Measurements from ENCODE around the gene TST. TPM values are rescaled to one million over a fixed set of nuclear protein-coding genes. Genes with fewer than 3 reads are reported as not detected.

The TST gene
- total RNA-seq, 4 donors from 2014 or later = 44.1 to 76.4 (median 66.7) TPM

GRCh38 chr22:37048133-37048532 is 28.9 kb upstream of the TST start:
- Histone ChIP-seq H3K27me3 (no peaks in the 10 kb centered on the region), H3K4me3 (no peak overlapping the region), H3K9me3 (no peaks in the 10 kb centered on the region), H3K36me3 (peaks cover 0 to 3% (median 0%) of the 10 kb centered on the region in 3 donors), H3K4me1 (peaks cover 0 to 27% (median 9%) of the 10 kb centered on the region in 4 donors), H3K27ac (no peak overlapping the region)
- TF ChIP-seq CTCF (IDR thresholded peaks at IDR 0.05) (no peak), POLR2A (IDR thresholded peaks at IDR 0.05) (no peak), EP300 (IDR thresholded peaks at IDR 0.05) (no peak)
- 83 to 88% methylated on average over 6 of the region's 6 CpGs for WGBS, 2 donors
- no peak for DNase-seq (ENCODE audit: low spot score in 2 of 2)

GRCh38 chr22:37047006-37047405 is 27.8 kb upstream of the TST start:
- Histone ChIP-seq H3K4me3 (no peak overlapping the region), H3K27ac (no peak overlapping the region), H3K36me3 (no peaks in the 10 kb centered on the region), H3K4me1 (peaks cover 0 to 15% (median 1%) of the 10 kb centered on the region in 4 donors), H3K9me3 (no peaks in the 10 kb centered on the region), H3K27me3 (no peaks in the 10 kb centered on the region)
- DNase-seq (ENCODE audit: low spot score in 2 of 2) = no peak
- WGBS, 2 donors = 82 to 83% methylated on average over 7 of the region's 7 CpGs
- TF ChIP-seq CTCF (IDR thresholded peaks at IDR 0.05) = no peak
- no peak for TF ChIP-seq EP300 (IDR thresholded peaks at IDR 0.05)
- no peak for TF ChIP-seq POLR2A (IDR thresholded peaks at IDR 0.05)

- Histone ChIP-seq H3K27me3 (no peaks in the 10 kb centered on the region), H3K4me1 (peaks cover 0 to 12% (median 0%) of the 10 kb centered on the region in 4 donors), H3K27ac (no peak overlapping the region), H3K9me3 (no peaks in the 10 kb centered on the region), H3K36me3 (no peaks in the 10 kb centered on the region), H3K4me3 (no peak overlapping the region)
- DNase-seq (ENCODE audit: low spot score in 2 of 2) = no peak
- TF ChIP-seq POLR2A (IDR thresholded peaks at IDR 0.05) (no peak), CTCF (IDR thresholded peaks at IDR 0.05) (no peak), EP300 (IDR thresholded peaks at IDR 0.05) (no peak)
- 93 to 94% methylated on average over 6 of the region's 6 CpGs for whole genome bisulfite sequencing, 2 donors
These were observed 27.3 kb upstream of the TST start for GRCh38 chr22:37046589-37046988.

- TF ChIP-seq CTCF (IDR thresholded peaks at IDR 0.05) = peak in 2 of 5 experiments; percentile 21 to 31
- no peak for TF ChIP-seq EP300 (IDR thresholded peaks at IDR 0.05)
- TF ChIP-seq POLR2A (IDR thresholded peaks at IDR 0.05) = no peak
- WGBS, 2 donors = 40 to 44% methylated on average over 4 of the region's 4 CpGs
- Histone ChIP-seq H3K27me3 (no peaks in the 10 kb centered on the region), H3K4me1 (peaks cover 0 to 7% (median 0%) of the 10 kb centered on the region in 4 donors), H3K36me3 (no peaks in the 10 kb centered on the region), H3K27ac (no peak overlapping the region), H3K4me3 (no peak overlapping the region), H3K9me3 (no peaks in the 10 kb centered on the region)
- DNase-seq (ENCODE audit: low spot score in 2 of 2) = no peak
These were observed 26.7 kb upstream of the TST start for GRCh38 chr22:37045958-37046357.

- TF ChIP-seq CTCF (IDR thresholded peaks at IDR 0.05) (no peak), POLR2A (IDR thresholded peaks at IDR 0.05) (no peak), EP300 (IDR thresholded peaks at IDR 0.05) (no peak)
- no peak overlapping the region for H3K4me3 ChIP-seq
- H3K9me3 ChIP-seq = no peaks in the 10 kb centered on the region
- no peak for DNase-seq (ENCODE audit: low spot score in 2 of 2)
- H3K27ac ChIP-seq = no peak overlapping the region
- 75 to 82% methylated on average over 9 of the region's 9 CpGs for WGBS, 2 donors
- H3K4me1 ChIP-seq = peaks cover 0 to 5% (median 0%) of the 10 kb centered on the region in 4 donors
- no peaks in the 10 kb centered on the region for H3K36me3 ChIP-seq
- H3K27me3 ChIP-seq = no peaks in the 10 kb centered on the region
These were observed 25.7 kb upstream of the TST start for GRCh38 chr22:37044634-37045625.

All from tibial nerve (tissue), 4 donors.